Right lobe of liver (tissue), 6 donors: ENCODE data around the gene PDE6A. TPM values are rescaled to one million over a fixed set of nuclear protein-coding genes. Genes with fewer than 3 reads are reported as not detected.

Source experiments
- ATAC-seq, 4 donors: fragments of 200-7000 bp; cut with Tn5 transposase; one replicate each; pipeline ENCODE4 v1.9.1; 2020; ENCODE audit warnings: mild to moderate bottlenecking in 4 of 4, moderate library complexity in 4 of 4
- DNase-seq, 3 donors: peaks; one replicate each; pipeline ENCODE4 v3.0.0-alpha.2; 2020
- H3K27ac ChIP-seq, 3 donors: fragments of 200-600 bp; one replicate each; pipeline ENCODE4 v1.8.0; 2022
- H3K27me3 ChIP-seq, 2 donors: fragments of 200-600 bp; one replicate each; pipeline ENCODE4 v1.8.0; 2022
- H3K36me3 ChIP-seq, 4 donors: fragments of 200-600 bp; sonication (generic) in 1 of 4; one replicate each; pipeline versions ENCODE4 v1.5.1 to v1.8.0; 2017 to 2022; ENCODE audit warnings: control low read depth in 1 of 4
- H3K4me1 ChIP-seq, 4 donors: fragments of 200-600 bp; sonication (generic) in 1 of 4; one replicate each; pipeline versions ENCODE4 v1.5.1 to v1.8.0; 2017 to 2022; ENCODE audit warnings: control low read depth in 1 of 4
- H3K4me3 ChIP-seq, 3 donors: fragments of 200-600 bp; one replicate each; pipeline ENCODE4 v1.8.0; 2022
- H3K9me3 ChIP-seq, 4 donors: fragments of 200-600 bp; sonication (generic) in 1 of 4; one replicate each; pipeline versions ENCODE4 v1.5.1 to v1.8.0; 2017 to 2022; ENCODE audit warnings: control low read depth in 1 of 4
- POLR2A ChIP-seq: fragments of 450-650 bp; IDR thresholded peaks from one replicate; pipeline ENCODE4 v1.6.1; 2017; ENCODE audit warnings: antibody characterized with exemption, mild to moderate bottlenecking
- WGBS: methylation state at CpG from one replicate; pipeline ENCODE4 v1.1.6; 2018; ENCODE audit warnings: low coverage, low lambda C conversion rate; ENCODE audit not compliant: insufficient coverage; ENCODE audit errors: missing lambda C conversion rate; 5-methylcytosine and 5-hydroxymethylcytosine counted together
- intact Hi-C, 2 donors: fragments of 100-400 bp; cut with DNase I; formaldehyde crosslinking; loops; one replicate each; pipeline versions ENCODE4 v1.11.2 to v1.14.1; 2022
- total RNA-seq, 6 experiments: library from RNA; depleted of rRNA in 2 of 6; stranded (reverse); fragments of >200 nt in 2 of 6; fragmentation: NEBNext Ultra II Directional in 3 of 6; extraction: Animal tissue kit (Norgen Biotek cat#: 25700) in 3 of 6; gene quantifications; one replicate each; pipeline versions ENCODE4 v1.1.0 to v1.2.4, GENCODE V29; 2016 to 2023
- TF ChIP-seq, protein P1 (sequence below), 4 donors: fragments of 200-600 bp in 3 of 4; fragments of 450-650 bp in 1 of 4; IDR thresholded peaks; one replicate each; pipeline versions ENCODE4 v1.5.1 to v1.8.0; 2016 to 2022; ENCODE audit warnings: antibody characterized with exemption in 4 of 4, mild to moderate bottlenecking in 2 of 4
- donor health status: DM: no; HTN: yes; CAD: no.
- donor health status: DM: no; HTN: no; CAD: no.
- donor health status: DM: no; HTN: no; CAD: no.
- donor health status: DM: no; HTN: yes; CAD: no.
- donor health status: DM: no; HTN: yes; CAD: no.

PDE6A gene
- total RNA-seq, 6 experiments from 2014 or later = not detected

DNA sequence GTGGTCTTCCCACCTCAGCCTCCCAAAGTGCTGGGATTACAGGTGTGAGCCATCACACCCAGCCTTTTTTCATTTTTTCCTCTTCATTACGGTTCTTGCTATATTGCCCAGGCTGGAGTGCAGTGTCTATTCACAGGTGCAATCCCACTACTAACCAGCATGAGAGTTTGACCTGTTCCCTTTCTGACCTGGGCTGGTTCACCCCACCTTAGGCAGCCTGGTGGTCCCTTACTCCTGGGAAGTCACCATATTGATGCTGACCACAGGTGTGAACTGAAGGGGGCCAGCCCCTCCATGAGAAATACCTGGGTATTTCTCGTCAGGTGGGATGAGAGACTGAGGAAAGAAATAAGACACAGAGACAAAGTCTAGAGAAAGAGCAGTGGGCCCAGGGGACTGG is 2.4 kb downstream of the PDE6A start:
- no peak for ATAC-seq
- intact Hi-C loops = no loop called here
- H3K36me3 ChIP-seq = no peaks in the 10 kb centered on the region
- TF ChIP-seq POLR2A = no peak
- TF ChIP-seq, protein P1, sequence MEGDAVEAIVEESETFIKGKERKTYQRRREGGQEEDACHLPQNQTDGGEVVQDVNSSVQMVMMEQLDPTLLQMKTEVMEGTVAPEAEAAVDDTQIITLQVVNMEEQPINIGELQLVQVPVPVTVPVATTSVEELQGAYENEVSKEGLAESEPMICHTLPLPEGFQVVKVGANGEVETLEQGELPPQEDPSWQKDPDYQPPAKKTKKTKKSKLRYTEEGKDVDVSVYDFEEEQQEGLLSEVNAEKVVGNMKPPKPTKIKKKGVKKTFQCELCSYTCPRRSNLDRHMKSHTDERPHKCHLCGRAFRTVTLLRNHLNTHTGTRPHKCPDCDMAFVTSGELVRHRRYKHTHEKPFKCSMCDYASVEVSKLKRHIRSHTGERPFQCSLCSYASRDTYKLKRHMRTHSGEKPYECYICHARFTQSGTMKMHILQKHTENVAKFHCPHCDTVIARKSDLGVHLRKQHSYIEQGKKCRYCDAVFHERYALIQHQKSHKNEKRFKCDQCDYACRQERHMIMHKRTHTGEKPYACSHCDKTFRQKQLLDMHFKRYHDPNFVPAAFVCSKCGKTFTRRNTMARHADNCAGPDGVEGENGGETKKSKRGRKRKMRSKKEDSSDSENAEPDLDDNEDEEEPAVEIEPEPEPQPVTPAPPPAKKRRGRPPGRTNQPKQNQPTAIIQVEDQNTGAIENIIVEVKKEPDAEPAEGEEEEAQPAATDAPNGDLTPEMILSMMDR (IDR thresholded peaks at IDR 0.05) = no peak
- H3K4me1 ChIP-seq = no peaks in the 10 kb centered on the region
- H3K27ac ChIP-seq = no peak overlapping the region
- H3K9me3 ChIP-seq = no peaks in the 10 kb centered on the region
- H3K4me3 ChIP-seq = no peak overlapping the region
- 86% methylated on average over 2 of the region's 2 CpGs for WGBS
- no peak for DNase-seq
- H3K27me3 ChIP-seq = no peaks in the 10 kb centered on the region

DNA sequence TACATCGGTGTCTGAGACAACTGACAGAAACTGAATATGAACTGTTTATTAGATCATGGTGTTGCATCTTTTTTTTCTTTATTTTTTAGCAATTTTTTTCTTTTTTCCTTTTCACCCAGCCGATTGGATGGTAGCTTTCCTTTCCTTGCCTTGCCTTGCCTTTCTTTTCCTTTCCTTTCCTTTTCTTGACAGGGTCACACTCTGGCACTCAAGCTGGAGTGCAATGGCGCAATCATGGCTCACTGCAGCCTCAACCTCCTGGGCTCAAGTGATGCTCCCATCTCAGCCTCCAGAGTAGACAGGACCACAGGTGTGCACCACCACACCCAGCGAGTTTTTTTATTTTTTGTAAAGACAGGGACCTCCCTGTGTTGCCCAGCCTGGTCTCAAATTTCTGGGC is 2.8 kb downstream of the PDE6A start:
- WGBS = 76% methylated on average over 2 of the region's 4 CpGs
- H3K4me3 ChIP-seq = no peak overlapping the region
- H3K27ac ChIP-seq = no peak overlapping the region
- ATAC-seq (no peak), DNase-seq (no peak)
- no peaks in the 10 kb centered on the region for H3K4me1 ChIP-seq
- TF ChIP-seq POLR2A = no peak
- TF ChIP-seq, protein P1 (IDR thresholded peaks at IDR 0.05) = no peak
- intact Hi-C loops = no loop called here
- H3K36me3 ChIP-seq = no peaks in the 10 kb centered on the region
- no peaks in the 10 kb centered on the region for H3K9me3 ChIP-seq
- H3K27me3 ChIP-seq = no peaks in the 10 kb centered on the region

DNA sequence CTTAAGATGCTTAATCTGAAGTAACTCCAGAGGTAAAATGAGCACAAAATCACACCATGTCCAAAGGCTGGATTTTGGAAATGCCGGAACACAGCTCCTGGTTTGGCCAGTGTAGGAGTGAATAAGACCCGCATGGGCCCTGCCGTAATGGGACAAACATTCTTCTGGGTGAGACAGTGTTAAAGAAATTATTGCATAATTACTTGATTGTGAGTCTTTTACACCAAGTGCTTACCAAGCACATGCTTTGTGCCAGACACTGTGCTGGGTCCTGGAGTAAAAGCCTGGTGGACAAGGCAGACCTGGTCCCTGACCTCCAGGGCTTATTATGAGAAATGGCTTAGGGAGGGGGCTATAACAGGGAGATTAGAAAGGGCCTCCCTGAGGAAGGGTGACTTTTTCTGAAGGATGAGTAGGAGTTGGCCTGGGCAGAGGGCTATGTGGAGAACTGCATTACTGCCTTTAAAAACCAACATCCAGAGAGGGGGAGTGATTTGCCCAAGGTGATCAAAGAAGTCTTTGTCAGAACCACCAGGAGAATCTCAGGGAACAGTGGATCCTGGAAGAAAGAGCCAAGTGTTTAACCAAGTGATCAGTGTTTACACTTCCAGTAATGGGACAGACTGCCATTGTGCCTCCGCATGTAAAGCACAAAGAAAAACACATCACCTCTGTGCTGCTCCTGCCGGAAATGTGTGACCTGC is 3.5 kb downstream of the PDE6A start:
- ATAC-seq (no peak), DNase-seq (no peak)
- no peaks in the 10 kb centered on the region for H3K36me3 ChIP-seq
- no peak overlapping the region for H3K27ac ChIP-seq
- TF ChIP-seq, protein P1 (IDR thresholded peaks at IDR 0.05) = no peak
- no peak for TF ChIP-seq POLR2A
- WGBS = 85% methylated on average over 4 of the region's 5 CpGs
- H3K4me3 ChIP-seq = no peak overlapping the region
- no peaks in the 10 kb centered on the region for H3K4me1 ChIP-seq
- no peaks in the 10 kb centered on the region for H3K9me3 ChIP-seq
- intact Hi-C loops = no loop called here
- H3K27me3 ChIP-seq = no peaks in the 10 kb centered on the region

DNA sequence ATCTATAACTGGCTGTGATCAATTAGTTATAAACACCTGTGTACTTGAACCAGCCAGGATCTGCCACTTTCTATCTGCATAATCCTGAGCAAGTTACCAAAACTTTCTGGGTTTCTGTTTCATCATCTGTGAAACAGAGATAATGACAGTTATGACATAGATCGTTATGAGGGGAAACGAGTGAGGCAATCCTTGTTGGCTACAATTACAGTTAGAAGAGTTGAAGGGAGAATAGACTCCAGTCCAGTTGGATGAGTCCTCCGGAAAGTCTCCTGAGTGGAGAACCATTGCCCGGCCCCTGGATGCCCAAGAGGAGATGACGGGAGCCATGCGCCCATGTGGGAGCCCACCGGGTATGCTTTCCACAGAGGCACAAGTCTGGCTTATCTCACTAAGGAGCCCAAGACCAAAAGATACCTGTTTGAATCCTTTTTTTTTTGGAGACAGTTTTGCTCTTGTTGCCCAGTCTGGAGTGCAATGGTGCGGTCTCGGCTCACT is 4.5 kb downstream of the PDE6A start:
- TF ChIP-seq, protein P1 (IDR thresholded peaks at IDR 0.05) = no peak
- no peak for TF ChIP-seq POLR2A
- no peaks in the 10 kb centered on the region for H3K9me3 ChIP-seq
- no peak overlapping the region for H3K27ac ChIP-seq
- 9% methylated on average over 2 of the region's 9 CpGs for WGBS
- no peaks in the 10 kb centered on the region for H3K36me3 ChIP-seq
- no peaks in the 10 kb centered on the region for H3K27me3 ChIP-seq
- ATAC-seq = peak in 1 of 4 donors; percentile 24
- DNase-seq = no peak
- H3K4me3 ChIP-seq = no peak overlapping the region
- peaks cover 0 to 6% (median 0%) of the 10 kb centered on the region in 4 donors for H3K4me1 ChIP-seq
- intact Hi-C loops = no loop called here
